HepG2 (cell line): ENCODE measurements around the gene SAMD8. TPM values are rescaled to one million over a fixed set of nuclear protein-coding genes. Genes with fewer than 3 reads are reported as not detected.

Experiments
- BHLHE40 ChIP-seq: IDR thresholded peaks from 2 replicates; pipeline ENCODE4 v1.6.1; 2011; ENCODE audit warnings: low read length, improper control_type of control experiment
- CEBPZ ChIP-seq: IDR thresholded peaks from 2 replicates; pipeline ENCODE4 v1.6.1; 2012; ENCODE audit warnings: low read length, improper control_type of control experiment
- ESRRA ChIP-seq: sonication (generic); formaldehyde crosslinking; IDR thresholded peaks from 2 replicates; pipeline ENCODE4 v1.5.1; 2020; ENCODE audit warnings: mild to moderate bottlenecking, low read depth, missing genetic modification reagents
- ISX ChIP-seq: sonication (generic); formaldehyde crosslinking; conservative IDR thresholded peaks from 2 replicates; pipeline ENCODE4 v1.5.0; 2020; ENCODE audit warnings: missing genetic modification reagents
- KDM2A ChIP-seq: sonication (generic); formaldehyde crosslinking; IDR thresholded peaks from 2 replicates; pipeline ENCODE4 v1.4.0; 2020; ENCODE audit warnings: low read depth, missing genetic modification reagents, borderline replicate concordance
- MLLT10 ChIP-seq: sonication (generic); formaldehyde crosslinking; IDR thresholded peaks from 2 replicates; pipeline ENCODE4 v1.4.0; 2020; ENCODE audit warnings: missing genetic modification reagents
- NFAT5 ChIP-seq: sonication (generic); formaldehyde crosslinking; IDR thresholded peaks from 2 replicates; pipeline ENCODE4 v1.4.0; 2020; ENCODE audit warnings: missing genetic modification reagents
- PHF5A ChIP-seq: IDR thresholded peaks from one replicate; pipeline ENCODE4 v1.6.1; 2018; ENCODE audit warnings: low read depth, missing genetic modification reagents; ENCODE audit not compliant: unreplicated experiment
- POLR2AphosphoS5 ChIP-seq: IDR thresholded peaks from 2 replicates; pipeline ENCODE4 v1.6.1; 2012; ENCODE audit warnings: low read depth, low read length
- TMF1 ChIP-seq: sonication (generic); formaldehyde crosslinking; IDR thresholded peaks from 2 replicates; pipeline ENCODE4 v1.8.1; 2022; ENCODE audit warnings: low read depth, missing genetic modification reagents
- ZMAT3 ChIP-seq: sonication (generic); formaldehyde crosslinking; conservative IDR thresholded peaks from 2 replicates; pipeline ENCODE4 v1.7.0; 2021; ENCODE audit warnings: missing genetic modification reagents
- ZNF616 ChIP-seq: sonication (generic); formaldehyde crosslinking; IDR thresholded peaks from 2 replicates; pipeline ENCODE4 v1.5.0; 2020; ENCODE audit warnings: low read depth, mild to moderate bottlenecking, missing genetic modification reagents
- ZNF749 ChIP-seq: sonication (generic); formaldehyde crosslinking; IDR thresholded peaks from 2 replicates; pipeline ENCODE4 v1.8.0; 2022; ENCODE audit warnings: mild to moderate bottlenecking, missing genetic modification reagents, moderate library complexity, borderline replicate concordance
- polyA plus RNA-seq, 8 experiments: library from polyadenylated mRNA; depleted of rRNA in 3 of 8; stranded (reverse) in 7 of 8; unstranded in 1 of 8; fragments of >200 nt; fragmentation: Illumina TruSeq in 4 of 8; extraction: Trizol in 4 of 8; gene quantifications; 2 replicates each; pipeline versions ENCODE4 v1.2.1 to v1.2.3, GENCODE V29; 2011 to 2016; ENCODE audit warnings: low read depth in 4 of 8, missing spikeins in 1 of 8, mixed read lengths in 1 of 8; ENCODE audit not compliant: insufficient read depth in 1 of 8
- total RNA-seq, 5 experiments: library from RNA; depleted of rRNA; stranded (reverse); fragments of >200 nt; fragmentation: Illumina TruSeq; extraction: Trizol; gene quantifications; 2 replicates each; pipeline ENCODE4 v1.2.3, GENCODE V29; 2016; ENCODE audit warnings: low read depth in 1 of 5
- TF ChIP-seq, protein P1 (sequence below): sonication (generic); formaldehyde crosslinking; IDR thresholded peaks from 2 replicates; pipeline ENCODE4 v1.8.1; 2023; ENCODE audit warnings: mild to moderate bottlenecking, moderate library complexity, missing genetic modification reagents
- TF ChIP-seq, protein P2 (sequence below): sonication (generic); formaldehyde crosslinking; IDR thresholded peaks from 2 replicates; pipeline ENCODE4 v1.8.1; 2022; ENCODE audit warnings: low read depth, mild to moderate bottlenecking, missing genetic modification reagents
- TF ChIP-seq, protein P3 (sequence below), 2 experiments: fragments of 450-650 bp in 1 of 2; sonication (generic) in 1 of 2; formaldehyde crosslinking; IDR thresholded peaks; 2 replicates each; pipeline versions ENCODE4 v1.5.0 to v1.8.0; 2020 to 2022; ENCODE audit warnings: mild to moderate bottlenecking in 1 of 2, missing genetic modification reagents in 1 of 2

The SAMD8 gene
- total and polyA plus RNA-seq, 2 of the 13 experiments (the other 11 are each of a cell fraction or from before 2014, with no cell fraction given), result 10.4 to 13.2 TPM

- TF ChIP-seq NFAT5, result no peak
- TF ChIP-seq TMF1, result no peak
- no peak; the same call in 1 of the 2 replicates for TF ChIP-seq ZNF616 (CRISPR knock-in tag)
- TF ChIP-seq KDM2A (CRISPR knock-in tag), result no peak
- TF ChIP-seq, protein P1, sequence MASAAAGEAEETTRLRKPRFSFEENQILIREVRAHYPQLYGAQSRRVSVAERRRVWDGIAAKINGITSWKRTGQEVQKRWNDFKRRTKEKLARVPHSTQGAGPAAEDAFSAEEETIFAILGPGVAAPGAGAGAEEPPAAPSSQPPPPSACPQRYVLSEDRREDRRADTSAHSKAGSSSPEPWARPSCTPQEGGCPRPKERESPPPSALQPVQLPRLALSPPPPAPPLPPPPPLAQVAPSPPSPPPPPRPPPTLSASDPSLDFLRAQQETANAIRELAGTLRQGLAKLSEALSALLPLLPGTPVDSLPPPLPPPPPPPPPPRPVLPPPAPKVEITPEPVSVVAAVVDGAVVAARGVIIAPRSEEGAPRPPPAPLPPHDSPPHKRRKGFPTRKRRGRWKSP (CRISPR knock-in tag), result no peak
- no peak for TF ChIP-seq PHF5A (CRISPR knock-in tag)
- TF ChIP-seq BHLHE40, result no peak
- 0 out of 2 replicates have a peak, but pooled peaks have one; percentile 24 for TF ChIP-seq ZNF749
- no peak for TF ChIP-seq CEBPZ
- TF ChIP-seq ESRRA (CRISPR knock-in tag), result no peak
- no peak for TF ChIP-seq ZMAT3 (CRISPR knock-in tag)
- TF ChIP-seq ISX (CRISPR knock-in tag), result no peak
- TF ChIP-seq, protein P2, sequence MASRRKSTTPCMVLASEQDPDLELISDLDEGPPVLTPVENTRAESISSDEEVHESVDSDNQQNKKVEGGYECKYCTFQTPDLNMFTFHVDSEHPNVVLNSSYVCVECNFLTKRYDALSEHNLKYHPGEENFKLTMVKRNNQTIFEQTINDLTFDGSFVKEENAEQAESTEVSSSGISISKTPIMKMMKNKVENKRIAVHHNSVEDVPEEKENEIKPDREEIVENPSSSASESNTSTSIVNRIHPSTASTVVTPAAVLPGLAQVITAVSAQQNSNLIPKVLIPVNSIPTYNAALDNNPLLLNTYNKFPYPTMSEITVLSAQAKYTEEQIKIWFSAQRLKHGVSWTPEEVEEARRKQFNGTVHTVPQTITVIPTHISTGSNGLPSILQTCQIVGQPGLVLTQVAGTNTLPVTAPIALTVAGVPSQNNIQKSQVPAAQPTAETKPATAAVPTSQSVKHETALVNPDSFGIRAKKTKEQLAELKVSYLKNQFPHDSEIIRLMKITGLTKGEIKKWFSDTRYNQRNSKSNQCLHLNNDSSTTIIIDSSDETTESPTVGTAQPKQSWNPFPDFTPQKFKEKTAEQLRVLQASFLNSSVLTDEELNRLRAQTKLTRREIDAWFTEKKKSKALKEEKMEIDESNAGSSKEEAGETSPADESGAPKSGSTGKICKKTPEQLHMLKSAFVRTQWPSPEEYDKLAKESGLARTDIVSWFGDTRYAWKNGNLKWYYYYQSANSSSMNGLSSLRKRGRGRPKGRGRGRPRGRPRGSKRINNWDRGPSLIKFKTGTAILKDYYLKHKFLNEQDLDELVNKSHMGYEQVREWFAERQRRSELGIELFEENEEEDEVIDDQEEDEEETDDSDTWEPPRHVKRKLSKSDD (CRISPR knock-in tag), result no peak
- no peak for TF ChIP-seq MLLT10 (CRISPR knock-in tag)
- TF ChIP-seq, protein P3, sequence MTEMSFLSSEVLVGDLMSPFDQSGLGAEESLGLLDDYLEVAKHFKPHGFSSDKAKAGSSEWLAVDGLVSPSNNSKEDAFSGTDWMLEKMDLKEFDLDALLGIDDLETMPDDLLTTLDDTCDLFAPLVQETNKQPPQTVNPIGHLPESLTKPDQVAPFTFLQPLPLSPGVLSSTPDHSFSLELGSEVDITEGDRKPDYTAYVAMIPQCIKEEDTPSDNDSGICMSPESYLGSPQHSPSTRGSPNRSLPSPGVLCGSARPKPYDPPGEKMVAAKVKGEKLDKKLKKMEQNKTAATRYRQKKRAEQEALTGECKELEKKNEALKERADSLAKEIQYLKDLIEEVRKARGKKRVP (CRISPR knock-in tag; IDR thresholded peaks at IDR 0.05), result 0 out of 4 replicates have a peak, but pooled peaks of 1 of the 2 experiments have one; percentile 25
- peak; percentile 54 for TF ChIP-seq POLR2AphosphoS5
Measured at GRCh38 chr10:75111365-75111906, at the start of gene SAMD8 (continued).
